Chondrocyte (in vitro differentiated cells): Measurements from ENCODE around the gene INPP5D. TPM values are rescaled to one million over a fixed set of nuclear protein-coding genes. Genes with fewer than 3 reads are reported as not detected.

Experiments used
- DNase-seq: peaks from one replicate; pipeline ENCODE4 v3.0.0; 2021; ENCODE audit warnings: mixed read lengths, low spot score
- H3K27ac Mint-ChIP-seq: one replicate; pipeline ENCODE4 v1.8.0; 2021; ENCODE audit warnings: mild to moderate bottlenecking, moderate library complexity, mixed read lengths; ENCODE audit not compliant: unreplicated experiment
- H3K27me3 Mint-ChIP-seq: 2 replicates; pipeline ENCODE4 v1.8.0; 2021; ENCODE audit warnings: low read depth, mixed read lengths
- H3K36me3 Mint-ChIP-seq: 2 replicates; pipeline ENCODE4 v1.8.0; 2021; ENCODE audit warnings: low read depth, mixed read lengths
- H3K4me1 Mint-ChIP-seq: 2 replicates; pipeline ENCODE4 v1.8.0; 2021; ENCODE audit warnings: low read depth, mild to moderate bottlenecking, mixed read lengths
- H3K4me3 Mint-ChIP-seq: one replicate; pipeline ENCODE4 v1.8.0; 2021; ENCODE audit warnings: mild to moderate bottlenecking, moderate library complexity, mixed read lengths; ENCODE audit not compliant: unreplicated experiment
- H3K9me3 Mint-ChIP-seq: 2 replicates; pipeline ENCODE4 v1.8.0; 2021; ENCODE audit warnings: low read depth, mixed read lengths
- total RNA-seq: library from RNA; stranded (reverse); gene quantifications from 3 replicates; pipeline ENCODE4 v1.2.1, GENCODE V29; 2021
- TF ChIP-seq, protein P1 (sequence below): fragments of 200-600 bp; sonication (generic); IDR thresholded peaks from 2 replicates; pipeline ENCODE4 v1.5.0; 2021; ENCODE audit warnings: antibody characterized with exemption, mild to moderate bottlenecking, moderate library complexity

Gene INPP5D
- total RNA-seq, 1 donor from 2014 or later, result 0.20 TPM

DNA sequence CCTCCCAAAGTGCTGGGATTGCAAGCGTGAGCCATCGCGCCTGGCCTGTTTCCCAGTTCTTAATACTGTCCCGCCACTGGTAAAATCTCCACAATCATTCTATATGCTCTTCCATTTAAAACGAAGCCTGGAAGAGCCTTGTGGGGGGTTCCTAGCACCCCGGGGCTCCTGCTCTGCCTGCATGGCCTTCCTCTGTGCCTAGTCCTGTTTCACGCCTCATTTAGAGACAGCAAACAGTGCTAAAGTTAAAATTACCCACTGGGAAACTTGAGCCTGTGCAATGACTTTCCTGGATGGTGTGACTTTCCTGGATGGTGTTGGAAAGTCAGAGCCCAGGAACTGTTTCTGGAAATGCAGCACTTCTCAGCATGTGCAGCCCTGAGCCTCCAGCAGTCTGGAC, 55.0 kb downstream of the INPP5D start:
- H3K36me3 Mint-ChIP-seq, result no peaks in the 10 kb centered on the region
- TF ChIP-seq, protein P1, sequence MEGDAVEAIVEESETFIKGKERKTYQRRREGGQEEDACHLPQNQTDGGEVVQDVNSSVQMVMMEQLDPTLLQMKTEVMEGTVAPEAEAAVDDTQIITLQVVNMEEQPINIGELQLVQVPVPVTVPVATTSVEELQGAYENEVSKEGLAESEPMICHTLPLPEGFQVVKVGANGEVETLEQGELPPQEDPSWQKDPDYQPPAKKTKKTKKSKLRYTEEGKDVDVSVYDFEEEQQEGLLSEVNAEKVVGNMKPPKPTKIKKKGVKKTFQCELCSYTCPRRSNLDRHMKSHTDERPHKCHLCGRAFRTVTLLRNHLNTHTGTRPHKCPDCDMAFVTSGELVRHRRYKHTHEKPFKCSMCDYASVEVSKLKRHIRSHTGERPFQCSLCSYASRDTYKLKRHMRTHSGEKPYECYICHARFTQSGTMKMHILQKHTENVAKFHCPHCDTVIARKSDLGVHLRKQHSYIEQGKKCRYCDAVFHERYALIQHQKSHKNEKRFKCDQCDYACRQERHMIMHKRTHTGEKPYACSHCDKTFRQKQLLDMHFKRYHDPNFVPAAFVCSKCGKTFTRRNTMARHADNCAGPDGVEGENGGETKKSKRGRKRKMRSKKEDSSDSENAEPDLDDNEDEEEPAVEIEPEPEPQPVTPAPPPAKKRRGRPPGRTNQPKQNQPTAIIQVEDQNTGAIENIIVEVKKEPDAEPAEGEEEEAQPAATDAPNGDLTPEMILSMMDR, result no peak
- peak; percentile 28 for DNase-seq
- no peaks in the 10 kb centered on the region for H3K4me1 Mint-ChIP-seq
- no peak overlapping the region for H3K4me3 Mint-ChIP-seq
- H3K27me3 Mint-ChIP-seq, result peaks cover 29% of the 10 kb centered on the region
- H3K9me3 Mint-ChIP-seq, result no peaks in the 10 kb centered on the region
- H3K27ac Mint-ChIP-seq, result no peak overlapping the region

DNA sequence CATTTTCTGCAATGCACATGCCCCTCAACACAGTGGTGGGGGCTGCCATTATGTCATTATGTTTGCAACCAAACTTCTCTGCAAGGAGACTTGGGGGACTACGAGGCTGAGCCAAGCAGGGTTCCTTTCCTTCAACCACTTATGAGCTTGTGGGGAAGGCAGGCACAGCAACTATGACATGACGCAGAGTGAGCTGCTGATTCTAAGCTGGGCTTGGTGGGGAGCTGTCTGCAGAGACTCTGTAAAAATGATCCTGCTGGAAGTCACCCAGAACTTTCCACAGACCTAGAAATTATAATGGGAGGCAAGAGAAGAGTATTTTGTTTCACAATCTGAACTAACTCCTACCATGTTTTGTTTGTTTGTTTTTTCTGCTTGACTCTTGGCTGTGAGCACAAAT, 55.6 kb downstream of the INPP5D start:
- no peaks in the 10 kb centered on the region for H3K36me3 Mint-ChIP-seq

DNA sequence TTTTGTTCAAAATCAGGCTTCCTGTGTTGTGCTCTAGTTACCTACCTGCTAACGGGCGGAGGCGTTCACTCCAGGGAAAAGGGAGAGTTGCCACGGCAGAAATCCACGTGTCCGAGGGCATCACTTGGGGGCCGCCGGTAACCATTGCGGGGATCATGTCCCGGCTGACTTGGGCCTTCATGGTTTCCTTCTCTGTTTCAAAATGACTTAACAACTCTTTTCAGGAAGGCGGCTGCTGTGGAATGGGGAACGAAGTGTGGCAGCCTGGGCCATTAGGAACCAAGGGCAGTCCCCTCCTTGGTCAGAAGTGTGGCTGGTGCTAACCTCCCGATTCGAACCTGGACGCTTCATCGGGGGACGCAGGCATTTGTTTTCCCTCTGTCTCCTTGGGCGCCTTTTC, 56.8 kb downstream of the INPP5D start:
- Mint-ChIP-seq H3K27ac (no peak overlapping the region), H3K36me3 (no peaks in the 10 kb centered on the region), H3K9me3 (no peaks in the 10 kb centered on the region), H3K27me3 (peaks cover 27% of the 10 kb centered on the region), H3K4me1 (no peaks in the 10 kb centered on the region), H3K4me3 (no peak overlapping the region)
- TF ChIP-seq, protein P1, result no peak
- peak; percentile 55 for DNase-seq

More for the DNA sequence above, 55.6 kb downstream of the INPP5D start:
- no peak for DNase-seq
- no peak overlapping the region for H3K4me3 Mint-ChIP-seq
- peaks cover 29% of the 10 kb centered on the region for H3K27me3 Mint-ChIP-seq
- H3K4me1 Mint-ChIP-seq, result no peaks in the 10 kb centered on the region
- TF ChIP-seq, protein P1, result no peak
- no peak overlapping the region for H3K27ac Mint-ChIP-seq
- no peaks in the 10 kb centered on the region for H3K9me3 Mint-ChIP-seq

DNA sequence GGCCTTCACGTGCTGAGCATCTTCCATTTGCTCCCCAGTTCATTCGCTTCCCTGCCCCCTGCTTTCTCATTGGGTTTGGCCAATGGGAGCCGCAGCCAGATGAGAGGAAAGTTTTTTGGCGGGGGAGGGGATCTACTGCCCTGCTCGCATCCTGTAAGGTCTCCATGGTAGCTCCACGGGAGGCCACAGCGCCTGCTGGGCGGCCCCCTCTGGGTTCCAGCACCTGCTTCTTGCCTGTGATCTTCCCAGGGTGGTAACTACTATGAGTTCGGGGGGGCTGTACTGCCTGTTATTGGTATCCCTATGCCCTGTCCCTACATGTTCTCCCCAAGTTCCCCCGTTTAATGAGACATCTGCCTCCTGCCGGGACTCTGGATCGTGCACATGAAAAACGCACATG, 57.2 kb downstream of the INPP5D start:
- Mint-ChIP-seq H3K9me3 (no peaks in the 10 kb centered on the region), H3K36me3 (no peaks in the 10 kb centered on the region), H3K4me3 (no peak overlapping the region), H3K4me1 (no peaks in the 10 kb centered on the region), H3K27ac (no peak overlapping the region), H3K27me3 (peaks cover 29% of the 10 kb centered on the region)
- peak; percentile 35 for DNase-seq
- TF ChIP-seq, protein P1, result no peak

DNA sequence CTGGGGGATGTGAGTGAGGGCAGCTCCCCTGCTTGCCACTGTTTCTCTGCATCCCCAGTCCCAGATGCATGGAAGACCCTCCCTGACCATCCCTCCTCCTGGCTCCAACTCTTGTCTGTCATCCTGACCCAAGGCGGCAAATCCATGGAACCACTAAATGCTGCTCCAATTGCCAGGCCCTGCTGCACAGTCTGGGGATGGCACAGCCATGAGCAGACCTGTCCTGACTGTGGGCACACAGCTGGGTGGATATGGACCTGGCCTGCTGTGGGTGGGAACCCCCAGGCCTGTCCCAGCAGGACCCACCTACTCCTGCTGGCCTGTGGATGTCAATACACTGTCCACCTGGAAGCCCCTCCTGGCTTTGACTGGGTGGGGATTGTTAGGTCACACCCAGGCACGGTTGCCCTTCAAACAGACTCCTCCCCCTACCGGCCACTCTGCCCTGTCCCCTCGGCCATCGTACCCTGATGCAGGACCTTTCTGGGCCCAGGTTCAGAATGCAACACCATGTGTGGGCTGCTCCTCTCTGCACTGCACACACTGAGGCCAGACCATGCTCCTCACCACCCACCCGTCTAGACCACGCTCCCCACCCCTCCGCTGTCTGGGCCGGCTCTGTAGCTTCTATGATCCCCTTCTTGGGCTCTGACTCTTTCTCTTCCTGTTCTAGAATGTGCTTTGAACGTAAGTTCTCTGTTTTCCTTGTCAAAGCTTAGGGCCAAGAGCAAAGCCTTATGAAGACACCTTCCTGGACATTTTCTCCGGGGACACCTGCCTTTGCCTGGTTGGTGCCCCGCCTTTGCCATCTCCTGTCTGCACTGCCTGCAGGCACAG, 57.9 kb downstream of the INPP5D start:
- Mint-ChIP-seq H3K27ac (no peak overlapping the region), H3K9me3 (no peaks in the 10 kb centered on the region), H3K4me1 (no peaks in the 10 kb centered on the region), H3K4me3 (no peak overlapping the region), H3K27me3 (peaks cover 32% of the 10 kb centered on the region), H3K36me3 (no peaks in the 10 kb centered on the region)
- peak; percentile 53 for DNase-seq
- TF ChIP-seq, protein P1, result no peak
